Umbilical cord (tissue), 2 donors: ENCODE results near the gene ARHGAP32. TPM values are rescaled to one million over a fixed set of nuclear protein-coding genes. Genes with fewer than 3 reads are reported as not detected.

Source experiments
- DNase-seq: peaks from one replicate; pipeline ENCODE4 v3.0.0-alpha.2; 2015; ENCODE audit warnings: low spot score
- total RNA-seq: library from RNA; depleted of rRNA; stranded (reverse); fragments of >200 nt; gene quantifications from one replicate; pipeline ENCODE4 v1.2.3, GENCODE V29; 2014; ENCODE audit warnings: low replicate concordance; ENCODE audit not compliant: insufficient read depth

ARHGAP32 gene
- total RNA-seq, result 6.0 TPM

DNA sequence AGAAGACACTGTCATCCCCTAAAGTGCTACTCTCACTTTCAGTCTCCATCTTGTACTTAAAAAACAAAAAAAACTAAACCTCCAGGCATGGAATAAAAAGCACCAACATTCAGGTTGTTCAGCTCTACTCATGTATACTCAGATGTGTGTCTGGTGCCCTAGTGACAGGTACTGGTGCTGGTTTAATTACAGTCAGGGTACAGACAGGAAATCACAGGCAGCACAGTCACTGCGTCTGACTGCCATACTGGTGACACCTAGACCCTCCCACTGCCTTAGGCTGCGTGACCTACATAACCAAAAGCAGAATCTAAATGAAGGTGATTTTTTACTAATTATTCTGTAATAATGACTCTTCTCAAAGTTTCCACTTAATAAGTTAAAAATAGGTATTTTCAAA is at the start of gene ARHGAP32:
Gene ARHGAP32 (minus strand): TSS at position 176 of the 400 bp plus-strand sequence. CDS start 127 bp downstream, at position 49.
- DNase-seq, result peak; percentile 25

DNA sequence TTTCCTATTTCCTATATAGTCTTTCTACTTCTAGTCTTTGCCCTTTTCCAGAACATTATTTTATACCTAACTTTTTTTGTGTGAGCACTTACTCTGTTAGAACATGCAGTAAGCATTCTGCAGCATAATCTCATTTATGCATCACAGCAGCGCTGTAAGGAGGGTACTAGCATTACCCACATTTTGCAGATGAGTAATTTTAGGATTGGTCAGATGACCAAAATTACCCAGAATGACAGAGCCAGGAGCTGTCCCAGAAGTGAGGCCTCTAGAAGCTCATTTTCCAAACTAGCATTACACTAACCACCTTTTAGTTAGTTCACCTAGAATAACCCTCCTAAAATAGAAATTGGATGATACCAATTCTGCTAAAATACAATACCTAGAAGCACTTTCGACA is 47.1 kb upstream of the ARHGAP32 start:
- no peak for DNase-seq

DNA sequence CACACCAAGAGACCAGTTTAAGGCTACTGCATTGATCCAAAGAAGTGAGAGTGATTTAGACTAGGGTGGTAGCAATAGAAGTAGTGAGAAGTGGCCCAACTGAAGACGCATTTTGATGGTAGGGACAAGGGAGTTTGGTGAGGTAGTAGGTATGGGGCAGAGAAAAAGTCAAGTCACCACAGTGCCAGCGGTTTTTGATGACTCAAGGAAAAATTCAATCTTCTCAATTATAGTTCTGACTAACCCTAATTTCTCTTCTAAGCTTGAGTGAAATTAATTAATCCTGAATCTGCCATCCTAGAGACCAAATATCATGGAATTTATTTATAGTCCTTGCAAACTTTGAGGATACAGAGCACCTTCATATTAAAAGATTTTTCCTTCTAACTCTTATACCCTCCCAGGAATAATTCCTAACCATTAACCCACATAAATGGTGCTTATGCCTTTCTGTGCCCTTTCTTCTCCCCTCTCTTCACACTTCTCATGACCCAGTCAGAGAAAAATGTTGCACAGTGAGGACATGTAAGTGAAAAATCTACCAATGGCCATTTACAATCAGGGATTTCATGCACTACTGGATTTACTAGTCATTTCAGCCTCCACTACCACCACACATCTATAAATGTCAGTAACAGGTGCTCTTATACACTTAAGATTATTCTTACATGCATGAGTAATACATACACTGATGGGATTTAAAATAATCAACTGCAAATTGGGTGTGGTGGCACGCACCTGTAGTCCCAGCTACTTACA is 45.9 kb upstream of the ARHGAP32 start:
- no peak for DNase-seq

DNA sequence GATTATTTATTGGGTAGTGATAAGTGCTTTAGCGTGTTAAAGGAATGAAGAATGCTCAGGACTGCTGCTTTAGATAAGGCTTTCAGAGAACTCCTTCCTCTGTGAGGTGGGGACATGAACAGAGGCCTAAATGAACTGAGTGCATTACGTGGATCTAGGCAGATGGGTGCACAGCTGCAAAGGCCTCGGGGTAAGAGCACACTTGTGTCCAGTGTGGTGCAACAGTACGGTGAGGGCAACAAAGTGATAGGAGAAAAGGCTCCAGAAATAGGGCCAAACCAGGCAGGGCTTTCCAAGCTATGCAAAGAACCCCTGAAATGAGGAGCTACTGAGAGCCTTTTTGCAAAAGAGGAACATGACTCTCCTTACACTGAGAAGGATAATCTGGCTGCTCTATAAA is 45.3 kb upstream of the ARHGAP32 start:
- DNase-seq, result no peak

DNA sequence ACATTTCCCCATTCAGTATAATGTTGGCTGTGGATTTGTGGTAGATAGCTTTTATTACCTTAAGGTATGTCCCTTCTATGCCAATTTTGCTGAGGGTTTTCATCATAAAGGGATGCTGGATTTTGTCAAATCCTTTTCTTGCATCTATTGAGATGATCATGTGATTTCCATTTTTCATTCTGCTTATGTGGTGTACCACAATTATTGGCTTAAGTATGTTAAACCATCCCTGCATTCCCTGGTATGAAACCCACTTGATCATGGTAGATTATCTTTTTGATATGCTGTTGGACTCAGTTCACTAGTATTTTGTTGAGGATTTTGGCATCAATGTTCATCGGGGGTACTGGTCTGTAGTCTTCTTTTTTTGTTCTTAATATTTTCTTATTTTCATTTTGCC is 44.7 kb upstream of the ARHGAP32 start:
- DNase-seq, result no peak

DNA sequence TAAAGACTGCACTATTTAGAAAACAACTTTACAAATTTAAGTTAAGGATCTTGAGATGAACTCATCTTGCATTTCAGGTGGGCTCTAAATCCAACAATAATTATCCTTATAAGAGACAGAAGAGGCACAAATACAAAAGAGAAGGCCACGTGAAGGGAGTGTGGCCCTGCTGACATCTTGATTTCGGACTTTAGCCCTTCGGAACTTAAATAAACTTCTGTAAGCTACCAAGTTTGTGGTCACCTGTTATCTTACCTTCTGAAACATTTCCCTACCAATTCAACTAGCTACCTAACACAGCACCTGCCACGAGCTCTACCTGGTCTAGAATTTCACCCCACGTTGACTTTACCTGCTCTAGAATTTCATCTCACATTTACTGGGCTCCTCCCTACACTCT is 42.9 kb upstream of the ARHGAP32 start:
- DNase-seq, result no peak

DNA sequence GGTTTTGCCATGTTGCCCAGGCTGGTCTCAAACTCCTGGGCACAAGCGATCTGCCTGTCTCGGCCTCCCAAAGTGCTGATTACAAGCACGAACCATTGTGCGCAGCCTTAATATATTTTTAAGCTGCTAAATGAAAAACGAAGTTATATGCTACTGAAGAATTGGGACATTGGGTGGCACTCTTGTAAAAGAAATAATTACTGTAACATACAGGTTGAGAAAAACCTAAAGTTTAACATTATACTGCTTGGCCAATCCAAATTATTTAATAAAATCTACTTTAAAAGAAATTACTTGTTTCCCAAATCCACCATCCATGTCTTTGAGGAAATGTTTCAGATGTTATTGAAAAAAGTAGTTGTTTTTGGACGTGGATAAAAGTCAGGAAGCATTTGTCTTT is 37.9 kb upstream of the ARHGAP32 start:
- DNase-seq, result no peak

DNA sequence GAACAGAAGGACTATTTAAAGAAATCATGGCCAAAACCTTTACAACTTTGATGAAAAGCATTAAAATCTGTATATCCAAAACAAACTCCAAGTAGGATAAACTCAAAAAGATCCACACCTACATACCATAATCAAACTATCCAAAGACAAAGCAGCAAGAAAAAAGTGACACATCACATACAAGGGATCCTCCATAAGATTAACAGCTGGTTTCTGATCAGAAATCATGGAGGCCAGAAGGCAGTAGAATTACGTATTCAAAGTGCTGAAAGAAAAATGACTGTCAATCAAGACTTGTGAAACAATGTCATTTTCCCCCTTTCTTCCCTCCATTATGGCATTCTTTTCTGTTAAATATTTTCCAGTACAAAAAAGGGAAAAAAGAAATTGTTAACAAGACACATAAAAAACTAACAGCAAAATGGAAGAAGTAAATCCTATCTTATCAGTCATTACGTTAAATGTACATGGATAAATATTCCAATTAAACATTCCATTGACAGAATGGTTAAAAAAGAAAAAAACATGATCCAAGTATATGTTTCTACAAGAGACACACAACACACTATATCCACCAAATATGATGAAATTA is 34.2 kb upstream of the ARHGAP32 start:
- no peak for DNase-seq

DNA sequence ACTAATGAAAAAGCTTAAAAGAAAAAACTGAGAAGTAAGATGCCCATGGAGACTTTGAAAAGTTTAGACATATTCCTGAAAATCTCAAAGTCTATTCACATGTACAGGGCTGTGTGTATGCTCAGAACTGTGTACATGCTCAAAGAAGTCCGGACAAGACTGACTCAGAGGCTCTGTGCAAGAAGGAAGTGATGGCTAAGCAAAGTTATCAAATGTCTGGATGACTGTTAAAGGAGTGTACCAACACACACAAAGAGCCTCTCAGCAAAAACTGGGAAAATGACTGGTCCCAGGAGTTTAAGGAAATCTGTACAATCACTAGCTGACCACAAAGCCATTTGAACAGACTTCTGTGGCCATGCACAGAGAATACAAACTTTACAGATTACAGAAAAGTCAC is 33.1 kb upstream of the ARHGAP32 start:
- no peak for DNase-seq

DNA sequence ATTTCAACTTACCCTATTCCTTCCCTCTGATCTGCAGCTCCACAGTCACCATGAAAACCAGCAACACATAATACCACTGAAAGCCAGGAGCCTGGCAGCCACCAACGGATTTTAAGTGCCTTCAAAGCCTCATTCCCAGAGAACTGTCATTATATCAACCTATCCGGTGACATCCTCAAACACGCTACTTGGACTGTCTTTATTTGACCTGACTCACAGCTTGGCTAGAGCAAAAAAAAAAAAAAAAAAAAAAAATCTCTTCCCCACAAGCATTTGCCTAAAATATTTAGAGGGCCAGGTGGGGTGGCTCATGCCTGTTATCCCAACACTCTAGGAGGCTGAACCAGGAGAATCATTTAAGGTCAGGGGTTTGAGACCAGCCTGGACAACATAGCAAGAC is 32.4 kb upstream of the ARHGAP32 start:
- no peak for DNase-seq

- peak; percentile 79 for DNase-seq
These were observed 31.6 kb upstream of the ARHGAP32 start for GRCh38 chr11:129223701-129224149.

DNA sequence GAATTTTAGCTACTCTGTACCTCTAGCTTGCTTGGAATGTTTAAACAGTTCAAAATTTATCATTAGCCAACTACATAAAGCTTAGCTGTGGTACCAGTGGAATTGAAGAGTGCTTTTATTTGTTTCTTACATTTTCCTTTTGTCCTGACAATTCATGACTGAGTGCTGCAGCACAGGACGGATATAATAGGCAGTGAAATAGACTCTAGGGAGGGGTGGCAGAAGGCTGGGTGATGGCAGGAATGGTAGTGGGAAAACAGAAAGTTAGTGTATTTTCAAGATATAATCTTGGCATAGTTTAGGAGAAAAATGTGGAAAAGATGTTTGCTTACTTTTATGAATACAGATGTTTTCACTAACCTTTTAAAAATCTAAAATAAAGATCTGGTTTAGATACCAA is 31.1 kb upstream of the ARHGAP32 start:
- peak; percentile 10 for DNase-seq

DNA sequence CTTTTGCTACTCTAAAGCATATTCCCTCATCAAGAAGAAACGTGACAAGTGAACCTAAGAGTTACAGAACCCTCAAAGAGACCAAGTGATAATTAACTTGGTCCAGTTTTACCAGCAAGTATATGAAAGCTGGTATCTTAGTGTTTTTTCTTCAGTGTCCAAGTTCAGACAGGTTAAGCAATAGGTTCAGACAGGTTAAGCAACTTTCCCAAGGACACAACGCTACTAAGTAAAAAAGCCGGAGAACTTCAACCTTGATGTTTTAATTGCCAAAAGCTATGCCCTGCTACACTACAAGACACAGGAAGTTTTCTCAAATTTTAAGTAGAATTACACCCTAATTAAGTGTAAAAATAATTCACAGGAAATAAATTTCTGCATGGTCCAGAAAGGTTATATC is 30.0 kb upstream of the ARHGAP32 start:
- DNase-seq, result no peak

DNA sequence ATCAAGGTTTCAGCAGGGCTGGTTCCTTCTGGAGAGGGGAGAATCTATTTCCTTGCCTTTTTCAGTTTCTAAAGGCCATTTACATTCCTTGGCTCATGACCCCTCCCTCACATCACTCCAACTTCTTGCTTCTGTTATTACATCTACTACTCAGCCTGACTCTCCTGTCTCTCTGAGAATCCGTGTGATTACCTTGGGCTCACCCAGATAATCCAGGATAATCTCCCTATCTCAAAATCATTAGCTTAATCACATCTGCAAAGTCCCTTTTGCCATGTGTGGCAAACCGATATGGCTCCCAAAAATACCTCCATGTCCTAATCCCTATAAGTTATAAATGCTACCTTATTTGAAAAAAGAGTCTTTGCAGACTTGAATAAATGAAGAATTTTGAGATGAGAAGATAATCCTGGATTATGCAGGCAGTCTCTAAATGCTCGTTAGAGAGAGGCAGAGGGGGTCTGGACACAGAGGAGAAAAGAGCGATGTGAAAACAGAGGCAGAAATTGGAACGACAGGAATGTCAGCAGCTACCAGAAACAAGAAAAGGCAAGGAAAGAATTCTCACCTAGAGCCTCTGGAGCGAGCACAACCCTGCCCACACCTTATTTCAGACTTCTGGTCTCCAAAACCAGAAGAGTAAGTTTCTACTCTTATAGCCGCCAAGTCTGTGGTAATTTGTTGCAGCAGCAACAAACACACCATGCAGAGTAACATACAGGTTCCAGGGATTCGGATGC is 23.6 kb upstream of the ARHGAP32 start:
- no peak for DNase-seq

DNA sequence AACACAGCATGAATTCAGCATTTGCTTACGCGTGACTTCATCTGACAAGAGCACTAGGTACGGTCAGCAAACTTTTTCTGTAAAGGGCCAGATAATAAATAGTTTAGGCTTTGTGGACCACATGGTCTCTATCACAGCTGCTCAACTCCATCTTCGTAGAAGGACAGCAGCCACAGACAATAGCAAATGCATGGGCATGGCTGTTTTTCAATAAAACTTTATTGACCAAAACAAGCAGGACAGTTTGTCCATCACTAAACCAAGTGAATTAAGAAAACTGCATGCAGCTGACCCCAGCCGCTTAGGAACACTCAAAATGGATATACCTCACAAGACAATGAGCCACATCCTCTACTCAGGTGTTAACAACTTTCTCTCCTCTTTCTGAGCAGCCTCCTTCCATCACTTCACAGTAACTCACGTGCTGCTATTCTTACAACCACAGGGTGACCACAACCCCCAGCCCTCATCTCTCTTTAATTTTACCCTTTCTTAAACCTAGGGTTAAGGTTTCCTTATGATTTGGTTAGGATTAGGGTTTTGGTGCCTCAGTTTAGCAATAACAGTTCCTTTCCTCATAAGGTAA is 22.7 kb upstream of the ARHGAP32 start:
- no peak for DNase-seq

GRCh38 chr11:129213261-129213660 is 21.1 kb upstream of the ARHGAP32 start:
- no peak for DNase-seq

- DNase-seq, result no peak
These were observed 19.3 kb upstream of the ARHGAP32 start for GRCh38 chr11:129211397-129211796.

DNA sequence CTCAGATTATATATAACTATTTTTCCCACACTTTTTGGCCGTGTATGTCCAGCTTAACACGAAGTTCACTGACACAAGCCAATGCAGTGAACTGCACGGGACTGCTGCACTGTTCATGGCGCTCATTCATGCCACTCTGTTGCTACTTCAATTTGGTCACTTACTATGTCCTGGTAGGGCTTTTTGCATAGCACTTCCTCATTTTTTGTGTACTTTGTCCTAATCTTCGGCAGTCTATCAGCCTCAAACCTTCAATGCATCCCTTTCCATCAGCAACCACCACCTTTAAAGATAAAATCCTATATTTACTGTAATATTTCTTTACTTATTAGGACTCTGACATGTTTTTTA is 18.7 kb upstream of the ARHGAP32 start:
- no peak for DNase-seq

DNA sequence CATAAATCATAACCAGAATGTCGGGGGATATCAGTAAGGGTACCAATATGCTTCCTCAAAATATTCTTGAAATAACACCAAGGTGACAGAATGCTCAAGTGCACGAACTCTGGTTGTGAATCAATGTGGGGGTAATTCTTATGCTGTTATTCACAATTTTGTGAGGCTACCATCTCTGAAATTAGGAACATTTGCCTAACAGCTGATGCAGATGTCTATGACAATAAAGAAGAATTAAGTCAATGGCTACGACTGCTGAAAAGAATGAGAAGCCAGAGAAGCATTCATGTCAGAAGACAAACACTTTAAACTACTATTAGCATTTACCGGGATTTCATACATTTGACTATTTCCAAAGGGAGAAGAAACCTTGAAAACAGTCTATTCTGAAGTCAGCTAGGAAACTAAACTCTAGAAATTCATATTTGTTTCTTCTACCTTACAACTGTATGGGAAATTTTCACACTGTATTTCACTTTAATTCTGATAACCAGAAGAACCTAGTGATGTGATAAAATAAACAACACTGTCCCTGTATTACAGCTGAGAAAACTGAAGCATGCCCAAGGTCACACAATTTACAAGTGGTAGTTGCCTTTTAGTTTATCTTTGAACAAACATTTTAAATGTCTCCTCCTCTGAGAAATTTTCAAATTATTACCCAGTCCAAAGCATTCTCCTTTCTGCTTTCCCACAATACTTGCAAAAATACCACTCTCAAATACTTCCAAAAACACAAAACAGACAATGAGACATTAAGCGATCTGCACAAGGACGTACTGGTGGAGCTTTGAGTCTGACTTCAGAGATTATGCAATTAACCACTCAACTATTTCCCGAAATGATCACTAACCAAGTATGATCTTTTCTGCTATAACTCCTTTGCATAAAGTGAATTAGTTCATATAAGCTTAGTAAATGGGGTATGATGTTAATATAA is 18.0 kb upstream of the ARHGAP32 start:
- DNase-seq, result no peak

GRCh38 chr11:129208863-129209262 is 16.7 kb upstream of the ARHGAP32 start:
- no peak for DNase-seq

DNA sequence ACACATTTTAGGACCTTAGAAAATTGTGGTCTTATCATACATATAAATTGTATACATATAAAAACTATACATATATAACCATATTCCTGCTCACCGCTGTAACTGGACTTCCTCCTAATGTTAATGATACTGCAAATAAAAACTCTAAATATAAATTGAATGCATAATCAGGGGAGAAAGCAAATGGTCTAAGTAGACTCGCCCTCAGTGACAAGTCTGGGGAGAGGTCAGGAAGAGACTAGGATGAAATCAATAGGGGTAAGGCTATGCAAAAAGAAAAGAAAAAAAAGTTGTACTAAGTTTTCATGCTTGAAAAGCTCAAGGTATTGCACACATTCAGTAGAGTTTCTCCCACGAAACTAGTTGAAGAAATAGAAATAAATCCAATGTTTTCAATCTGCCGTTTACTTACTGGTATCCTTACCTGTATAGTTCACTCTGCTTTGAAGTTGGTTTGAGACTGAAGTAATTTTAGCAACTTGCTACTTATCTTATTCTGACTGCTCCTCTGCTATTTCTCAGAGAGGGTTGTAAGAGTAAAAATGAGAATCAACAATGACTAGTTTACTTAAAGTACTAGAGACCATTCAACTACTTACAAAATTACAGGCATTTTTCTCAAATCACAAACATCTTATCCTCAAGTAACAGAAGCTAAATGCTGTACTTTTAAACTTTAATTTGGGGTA is 12.2 kb upstream of the ARHGAP32 start:
- DNase-seq, result no peak
